H1 (cell line): ENCODE data around the gene HIVEP2. TPM values are rescaled to one million over a fixed set of nuclear protein-coding genes. Genes with fewer than 3 reads are reported as not detected.

Experiments
- CTCF ChIA-PET: fragments of 300-600 bp; sonication (Branson Sonifier 250); formaldehyde crosslinking; loops from one replicate; lab custom pipeline; 2021; ENCODE audit not compliant: partially characterized antibody; lab: Charles Lee
- POLR2A ChIA-PET: fragments of 300-600 bp; sonication (Branson Sonifier 250); formaldehyde crosslinking; loops from one replicate; lab custom pipeline; 2021; ENCODE audit warnings: inconsistent platforms; ENCODE audit not compliant: partially characterized antibody; lab: Charles Lee
- DNase-seq, 2 experiments: peaks; one replicate each; pipeline versions ENCODE4 v3.0.0 to v3.0.0-alpha.2; 2010 to 2022; ENCODE audit warnings: low spot score in 2 of 2, low read depth in 1 of 2, mixed read lengths in 1 of 2
- FAIRE-seq: peaks from 2 replicates; lab custom pipeline; 2011; peaks lifted over from hg19 to GRCh38; lab: Jason Lieb, UNC
- H2AFZ ChIP-seq: 2 replicates; pipeline ENCODE4 v1.8.1; 2012; ENCODE audit warnings: low read length, inconsistent platforms
- H2AK5ac ChIP-seq: 2 replicates; pipeline ENCODE4 v1.6.1; 2013; ENCODE audit warnings: low read depth, low read length
- H2BK120ac ChIP-seq: replicated peaks from 2 replicates; pipeline ENCODE3; 2013; ENCODE audit warnings: low read depth, low read length, inconsistent platforms
- H2BK12ac ChIP-seq: 2 replicates; pipeline ENCODE4 v1.6.1; 2013; ENCODE audit warnings: low read depth, low read length
- H2BK15ac ChIP-seq: 2 replicates; pipeline ENCODE4 v1.6.1; 2013; ENCODE audit warnings: low read length
- H2BK20ac ChIP-seq: 2 replicates; pipeline ENCODE4 v1.6.1; 2013; ENCODE audit warnings: low read length
- H2BK5ac ChIP-seq: 2 replicates; pipeline ENCODE4 v1.6.1; 2013; ENCODE audit warnings: low read depth, low read length
- H3K14ac ChIP-seq: 2 replicates; pipeline ENCODE4 v1.6.1; 2013; ENCODE audit warnings: inconsistent platforms; ENCODE audit not compliant: insufficient read length
- H3K18ac ChIP-seq: 2 replicates; pipeline ENCODE4 v1.6.1; 2013; ENCODE audit warnings: low read length; ENCODE audit errors: extremely low read depth
- H3K23ac ChIP-seq: 2 replicates; pipeline ENCODE4 v1.6.1; 2013; ENCODE audit warnings: inconsistent platforms; ENCODE audit not compliant: insufficient read length
- H3K23me2 ChIP-seq: 2 replicates; pipeline ENCODE4 v1.6.1; 2013; ENCODE audit warnings: low read depth, low read length
- H3K27ac ChIP-seq: 2 replicates; pipeline ENCODE4 v1.6.1; 2011; ENCODE audit warnings: low read depth, low read length, inconsistent platforms
- H3K27me3 ChIP-seq, 4 experiments: replicated peaks in 1 of 4; 1 replicate in 1 of 4; 2 replicates in 3 of 4; pipeline versions ENCODE4 v1.6.1 to v1.8.1; 2011 to 2013; ENCODE audit warnings: low read length in 3 of 4, mild to moderate bottlenecking in 3 of 4, inconsistent platforms in 2 of 4, mixed read lengths in 2 of 4, moderate library complexity in 1 of 4; ENCODE audit not compliant: control insufficient read depth in 3 of 4, insufficient read depth in 3 of 4; ENCODE audit errors: extremely low read depth in 1 of 4
- H3K36me3 ChIP-seq, 4 experiments: 2 replicates each; pipeline versions ENCODE4 v1.6.1 to v1.8.1; 2011 to 2013; ENCODE audit warnings: mild to moderate bottlenecking in 4 of 4, low read length in 3 of 4, moderate library complexity in 2 of 4, control low read depth in 1 of 4, inconsistent platforms in 1 of 4; ENCODE audit not compliant: insufficient read depth in 4 of 4, control insufficient read depth in 2 of 4
- H3K4ac ChIP-seq: replicated peaks from 2 replicates; pipeline ENCODE3; 2013; ENCODE audit warnings: low read length, low read depth, mixed read lengths, inconsistent platforms; ENCODE audit not compliant: insufficient read length
- H3K4me1 ChIP-seq, 4 experiments: replicated peaks in 1 of 4; 1 replicate in 1 of 4; 2 replicates in 3 of 4; pipeline versions ENCODE4 v1.6.1 to v1.8.1; 2011 to 2013; ENCODE audit warnings: low read length in 3 of 4, inconsistent platforms in 2 of 4, mixed read lengths in 1 of 4; ENCODE audit not compliant: insufficient read depth in 4 of 4, control insufficient read depth in 3 of 4
- H3K4me2 ChIP-seq, 2 experiments: 2 replicates each; pipeline versions ENCODE4 v1.6.1 to v1.8.1; 2011 to 2013; ENCODE audit warnings: low read depth in 2 of 2, low read length in 2 of 2, control low read depth in 1 of 2, inconsistent platforms in 1 of 2, mild to moderate bottlenecking in 1 of 2; ENCODE audit not compliant: insufficient read depth in 1 of 2
- H3K4me3 ChIP-seq, 4 experiments: fragments of 200-600, 300-600 bp in 1 of 4; sonication (generic), shearing (Covaris generic), sonication (Bioruptor Twin) in 1 of 4; 2 replicates each; pipeline versions ENCODE4 v1.5.1 to v1.8.1; 2011 to 2016; ENCODE audit warnings: low read length in 4 of 4, low read depth in 3 of 4, control low read depth in 2 of 4, inconsistent platforms in 2 of 4, mild to moderate bottlenecking in 2 of 4, mixed read lengths in 1 of 4, moderate library complexity in 1 of 4; ENCODE audit not compliant: insufficient read depth in 2 of 4; ENCODE audit errors: extremely low read depth in 1 of 4
- H3K56ac ChIP-seq: replicated peaks from 2 replicates; pipeline ENCODE3; 2013; ENCODE audit warnings: low read depth, mild to moderate bottlenecking, mixed read lengths, low read length, inconsistent platforms; ENCODE audit not compliant: insufficient read length
- H3K79me1 ChIP-seq: 2 replicates; pipeline ENCODE4 v1.6.1; 2013; ENCODE audit warnings: low read depth, low read length, control low read depth
- H3K79me2 ChIP-seq, 2 experiments: 2 replicates each; pipeline versions ENCODE4 v1.6.1 to v1.8.1; 2012 to 2013; ENCODE audit warnings: low read length in 2 of 2, mild to moderate bottlenecking in 2 of 2, inconsistent platforms in 1 of 2; ENCODE audit not compliant: insufficient read depth in 2 of 2, control insufficient read depth in 1 of 2
- H3K9ac ChIP-seq, 4 experiments: replicated peaks in 1 of 4; 1 replicate in 1 of 4; 2 replicates in 3 of 4; pipeline versions ENCODE4 v1.6.1 to v1.8.1; 2011 to 2013; ENCODE audit warnings: low read depth in 3 of 4, low read length in 3 of 4, control low read depth in 2 of 4, mild to moderate bottlenecking in 2 of 4, moderate library complexity in 2 of 4, inconsistent platforms in 1 of 4; ENCODE audit errors: extremely low read depth in 1 of 4
- H3K9me3 ChIP-seq, 2 experiments: 2 replicates each; pipeline versions ENCODE4 v1.6.1 to v1.8.1; 2012 to 2013; ENCODE audit warnings: mild to moderate bottlenecking in 2 of 2, moderate library complexity in 2 of 2, control low read depth in 1 of 2, inconsistent platforms in 1 of 2, low read depth in 1 of 2, low read length in 1 of 2, mixed read lengths in 1 of 2; ENCODE audit not compliant: insufficient read depth in 2 of 2
- H4K20me1 ChIP-seq, 2 experiments: replicated peaks in 1 of 2; 2 replicates each; pipeline versions ENCODE3 to v1.8.1; 2011 to 2013; ENCODE audit warnings: inconsistent platforms in 2 of 2, low read length in 2 of 2, mild to moderate bottlenecking in 1 of 2; ENCODE audit not compliant: insufficient read depth in 2 of 2, control insufficient read depth in 1 of 2
- H4K5ac ChIP-seq: 2 replicates; pipeline ENCODE4 v1.6.1; 2013; ENCODE audit warnings: low read length, low read depth, mixed read lengths, inconsistent platforms; ENCODE audit not compliant: insufficient read length
- H4K8ac ChIP-seq: 2 replicates; pipeline ENCODE4 v1.8.0; 2013; ENCODE audit warnings: mild to moderate bottlenecking, moderate library complexity, low read length, inconsistent platforms; ENCODE audit not compliant: insufficient read depth; ENCODE audit errors: extremely low read depth
- H4K91ac ChIP-seq: replicated peaks from 2 replicates; pipeline ENCODE3; 2013; ENCODE audit warnings: low read length, mixed read lengths, inconsistent platforms; ENCODE audit not compliant: insufficient read length
- BRCA1 ChIP-seq: IDR thresholded peaks from 2 replicates; pipeline ENCODE4 v1.6.1; 2012; ENCODE audit warnings: low read depth, low read length, improper control_type of control experiment
- CTCF ChIP-seq, 3 experiments: IDR thresholded peaks; 1 replicate in 2 of 3; 2 replicates in 1 of 3; pipeline versions ENCODE4 v1.5.1 to v1.6.1; 2011; ENCODE audit warnings: low read length in 3 of 3, mild to moderate bottlenecking in 3 of 3, inconsistent platforms in 2 of 3, low read depth in 1 of 3, moderate library complexity in 1 of 3; ENCODE audit not compliant: insufficient read depth in 1 of 3; ENCODE audit errors: control extremely low read depth in 1 of 3
- GABPA ChIP-seq: IDR thresholded peaks from 2 replicates; pipeline ENCODE4 v1.6.1; 2011; ENCODE audit warnings: mild to moderate bottlenecking, low read length, moderate library complexity, borderline replicate concordance; ENCODE audit not compliant: insufficient read depth
- HDAC6 ChIP-seq: IDR thresholded peaks from one replicate; pipeline ENCODE4 v1.7.1; 2012; ENCODE audit warnings: low read depth, mild to moderate bottlenecking, inconsistent platforms, low read length, moderate library complexity
- KDM5A ChIP-seq: fragments of 200-600 bp; IDR thresholded peaks from 2 replicates; pipeline ENCODE4 v1.7.1; 2012; ENCODE audit warnings: mild to moderate bottlenecking, low read length, inconsistent platforms, mixed read lengths
- SIN3A ChIP-seq, 2 experiments: IDR thresholded peaks in 1 of 2; conservative IDR thresholded peaks in 1 of 2; 2 replicates each; pipeline ENCODE4 v1.6.1; 2011 to 2012; ENCODE audit warnings: low read length in 2 of 2, improper control_type of control experiment in 1 of 2, low read depth in 1 of 2, mild to moderate bottlenecking in 1 of 2
- SP1 ChIP-seq: IDR thresholded peaks from 2 replicates; pipeline ENCODE4 v1.6.1; 2011; ENCODE audit warnings: low read depth, low read length
- SUZ12 ChIP-seq: fragments of 200-600 bp; sonication (generic); IDR thresholded peaks from 2 replicates; pipeline ENCODE4 v1.6.1; 2012; ENCODE audit warnings: mild to moderate bottlenecking, inconsistent platforms, low read length, moderate library complexity, mixed read lengths
- TEAD4 ChIP-seq: IDR thresholded peaks from 2 replicates; pipeline ENCODE4 v1.6.1; 2012; ENCODE audit warnings: low read depth, low read length, inconsistent platforms, mixed read lengths
- ZNF274 ChIP-seq: IDR thresholded peaks from 2 replicates; pipeline ENCODE4 v1.7.0; 2012; ENCODE audit warnings: low read length, borderline replicate concordance; ENCODE audit errors: extremely low read depth
- WGBS, 2 experiments: shearing (Covaris generic) in 1 of 2; methylation state at CpG; one replicate each; pipeline versions ENCODE4 v1.1.6 to v1.1.7; 2013 to 2015; ENCODE audit warnings: low lambda C conversion rate in 2 of 2, mixed read lengths in 2 of 2, inconsistent platforms in 1 of 2, low coverage in 1 of 2, missing lambda C conversion rate in 1 of 2; ENCODE audit not compliant: insufficient replicate concordance in 2 of 2, insufficient coverage in 1 of 2, insufficient read length in 1 of 2; ENCODE audit errors: extremely low coverage in 1 of 2, missing lambda C conversion rate in 1 of 2; 5-methylcytosine and 5-hydroxymethylcytosine counted together
- polyA plus RNA-seq, 7 experiments: library from polyadenylated mRNA; depleted of rRNA in 3 of 7; stranded (reverse) in 5 of 7; unstranded in 2 of 7; fragments of >200 nt in 5 of 7; fragments of 200-250 nt in 2 of 7; gene quantifications; 1 replicate in 5 of 7; 2 replicates in 1 of 7; 4 replicates in 1 of 7; pipeline versions ENCODE4 v1.2.1 to v1.2.3, GENCODE V29; 2011 to 2013; ENCODE audit warnings: missing spikeins in 2 of 7, mixed read lengths in 2 of 7
- total RNA-seq: library from RNA; stranded (reverse); fragmentation: NEBNext Ultra II Directional; extraction: Animal tissue kit (Norgen Biotek cat#: 25700); gene quantifications from 2 replicates; pipeline ENCODE4 v1.2.1, GENCODE V29; 2021

HIVEP2 gene
- total and polyA plus RNA-seq, 2 of the 8 experiments (the other 6 are each of a cell fraction or from before 2014, with no cell fraction given): 2.2 to 6.1 TPM

GRCh38 chr6:142887517-142887916 lies 57.5 kb downstream of the HIVEP2 start:
- FAIRE-seq (no peak), DNase-seq (no peak)
- Histone ChIP-seq H2BK120ac (no peak overlapping the region), H2BK12ac (no peak overlapping the region), H2AK5ac (no peak overlapping the region), H3K23me2 (no peaks in the 10 kb centered on the region), H2BK5ac (no peak overlapping the region), H3K4me3 (no peak overlapping the region), H4K20me1 (no peaks in the 10 kb centered on the region), H3K9ac (no peak overlapping the region), H3K56ac (no peak overlapping the region), H3K4me2 (no peak overlapping the region), H3K14ac (no peak overlapping the region), H2BK15ac (no peak overlapping the region), H4K91ac (no peak overlapping the region), H3K18ac (no peak overlapping the region), H3K79me1 (no peaks in the 10 kb centered on the region), H3K23ac (no peak overlapping the region), H3K36me3 (no peaks in the 10 kb centered on the region), H3K27ac (no peak overlapping the region), H3K4me1 (peaks cover 4 to 17% (median 10%) of the 10 kb centered on the region in 4 experiments; a peak in 5 of 7 replicates), H3K27me3 (no peaks in the 10 kb centered on the region), H4K8ac (no peak overlapping the region), H3K4ac (no peak overlapping the region), H4K5ac (no peak overlapping the region), H3K79me2 (no peaks in the 10 kb centered on the region; a peak in 1 of 4 replicates), H3K9me3 (no peaks in the 10 kb centered on the region), H2BK20ac (no peak overlapping the region), H2AFZ (no peak overlapping the region)
- CTCF ChIA-PET: interaction anchor here (0.7 kb wide), 1 partner anchor 767 kb away, joined by 3 read pairs; no protein-coding TSS in a partner anchor
- TF ChIP-seq KDM5A (no peak), BRCA1 (no peak), SIN3A (conservative IDR thresholded peaks at IDR 0.05 in 1 of 2, IDR thresholded peaks at IDR 0.05 in 1 of 2; ENCODE audit: low read depth in 1 of 2, low read length in 2 of 2) (no peak), SUZ12 (no peak), GABPA (no peak), TEAD4 (no peak), CTCF (IDR thresholded peaks at IDR 0.05; ENCODE audit: control extremely low read depth in 1 of 3, insufficient read depth in 1 of 3, low read depth in 1 of 3, low read length in 3 of 3) (no peak), SP1 (no peak), ZNF274 (no peak), HDAC6 (no peak)
- TF ChIP-seq, all 59 proteins: peak for 0
- WGBS, 2 experiments: 90% methylated on average over 3 of the region's 3 CpGs; no CpG with 5 or more reads in 1 of the 2 experiments
- POLR2A ChIA-PET: no interaction called here
